PC-3 (cell line): Measurements from ENCODE around the gene UGT1A7.

ENCODE experiments used
- EZH2phosphoT487 ChIP-seq: fragments of 300-600 bp; sonication (generic); IDR thresholded peaks from 2 replicates; pipeline ENCODE4 v1.6.1; 2018; ENCODE audit warnings: mild to moderate bottlenecking, antibody characterized with exemption, low read length, borderline replicate concordance
- TF ChIP-seq, protein P1 (sequence below): fragments of 300-600 bp; sonication (generic); conservative IDR thresholded peaks from 2 replicates; pipeline ENCODE4 v1.5.1; 2017; ENCODE audit warnings: antibody characterized with exemption, low read depth, mild to moderate bottlenecking, low read length

DNA sequence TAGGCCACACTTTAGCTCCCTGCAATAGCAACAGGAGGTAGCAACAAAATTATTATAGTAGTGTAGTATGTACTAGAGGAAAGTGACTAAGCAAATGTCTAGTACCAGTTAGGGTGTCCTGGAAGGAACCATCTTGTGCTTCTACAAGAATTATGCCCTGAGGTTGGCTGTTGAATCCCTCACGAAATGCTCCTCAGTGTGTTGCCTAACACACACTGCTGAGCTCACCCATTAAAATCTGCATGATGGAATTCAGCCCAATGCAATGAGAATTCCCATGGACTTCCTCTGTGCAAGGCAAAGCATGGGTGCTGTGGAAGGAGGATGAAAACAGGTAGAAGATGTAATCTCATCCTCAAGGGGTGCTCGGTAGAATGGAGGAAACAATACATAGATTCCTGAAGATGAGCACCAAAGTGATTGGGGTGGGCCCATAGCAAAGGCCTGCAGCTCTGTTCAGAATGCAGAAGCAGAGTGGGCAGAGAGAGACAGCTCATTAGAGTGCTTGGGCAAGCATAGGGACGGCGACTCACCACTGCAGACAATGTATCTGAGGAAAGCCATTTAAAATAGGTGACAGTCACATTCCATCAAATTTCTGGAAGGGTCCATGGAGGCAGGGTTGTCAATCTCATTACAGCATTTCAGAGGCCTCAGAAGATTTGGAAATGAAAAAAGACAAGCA is 1.2 kb upstream of the UGT1A7 start:
- TF ChIP-seq, protein P1, sequence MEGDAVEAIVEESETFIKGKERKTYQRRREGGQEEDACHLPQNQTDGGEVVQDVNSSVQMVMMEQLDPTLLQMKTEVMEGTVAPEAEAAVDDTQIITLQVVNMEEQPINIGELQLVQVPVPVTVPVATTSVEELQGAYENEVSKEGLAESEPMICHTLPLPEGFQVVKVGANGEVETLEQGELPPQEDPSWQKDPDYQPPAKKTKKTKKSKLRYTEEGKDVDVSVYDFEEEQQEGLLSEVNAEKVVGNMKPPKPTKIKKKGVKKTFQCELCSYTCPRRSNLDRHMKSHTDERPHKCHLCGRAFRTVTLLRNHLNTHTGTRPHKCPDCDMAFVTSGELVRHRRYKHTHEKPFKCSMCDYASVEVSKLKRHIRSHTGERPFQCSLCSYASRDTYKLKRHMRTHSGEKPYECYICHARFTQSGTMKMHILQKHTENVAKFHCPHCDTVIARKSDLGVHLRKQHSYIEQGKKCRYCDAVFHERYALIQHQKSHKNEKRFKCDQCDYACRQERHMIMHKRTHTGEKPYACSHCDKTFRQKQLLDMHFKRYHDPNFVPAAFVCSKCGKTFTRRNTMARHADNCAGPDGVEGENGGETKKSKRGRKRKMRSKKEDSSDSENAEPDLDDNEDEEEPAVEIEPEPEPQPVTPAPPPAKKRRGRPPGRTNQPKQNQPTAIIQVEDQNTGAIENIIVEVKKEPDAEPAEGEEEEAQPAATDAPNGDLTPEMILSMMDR: no peak
- TF ChIP-seq EZH2phosphoT487: no peak
